ENCODE data around the gene ARHGEF4. TPM values are rescaled to one million over a fixed set of nuclear protein-coding genes. Genes with fewer than 3 reads are reported as not detected.

ARHGEF4 gene
- polyA plus RNA-seq, 1 donor (not counting 4 experiments of a cell fraction or from before 2014, with no cell fraction given) = 22.6 TPM

GRCh38 chr2:130839011-130839780, 2.5 kb downstream of the ARHGEF4 start:
- Histone ChIP-seq H3K27ac (ENCODE audit: control insufficient read depth, insufficient read depth, low read length) (no peak overlapping the region), H3K9me1 (ENCODE audit: control insufficient read depth, extremely low read depth, insufficient read depth, low read length) (no peaks in the 10 kb centered on the region), H3K9ac (ENCODE audit: control insufficient read depth, extremely low read depth, insufficient read depth, low read length) (no peak overlapping the region), H3K36me3 (ENCODE audit: control insufficient read depth in 2 of 2, extremely low read depth in 1 of 2, insufficient read depth in 2 of 2, low read length in 2 of 2) (peaks cover 0 to 8% of the 10 kb centered on the region in 2 experiments), H3K4me1 (ENCODE audit: control insufficient read depth, extremely low read depth, insufficient read depth, low read length) (peaks cover 15% of the 10 kb centered on the region), H3K79me2 (ENCODE audit: control insufficient read depth, insufficient read depth, low read length) (peaks cover 35% of the 10 kb centered on the region), H2AFZ (ENCODE audit: control insufficient read depth, low read length) (no peak overlapping the region), H4K20me1 (ENCODE audit: control insufficient read depth, extremely low read depth, insufficient read depth, low read length) (no peaks in the 10 kb centered on the region), H3K9me3 (ENCODE audit: control insufficient read depth, low read depth, low read length) (no peaks in the 10 kb centered on the region), H3K27me3 (ENCODE audit: control insufficient read depth, extremely low read depth, insufficient read depth, low read length) (no peaks in the 10 kb centered on the region), H3K4me2 (ENCODE audit: control insufficient read depth, extremely low read depth, insufficient read depth, low read depth, low read length) (no peak overlapping the region), H3K4me3 (ENCODE audit: control insufficient read depth in 2 of 3, extremely low read depth in 1 of 3, insufficient read depth in 2 of 3, low read depth in 1 of 3, low read length in 3 of 3) (no peak overlapping the region)
- DNase-seq (ENCODE audit: low read depth, low spot score) (no peak), FAIRE-seq (no peak)
- dilution Hi-C loops (cut with MboI; ENCODE audit: extremely low pct_ligation_motif_present, low sequenced_read_pairs) = no loop called here
- TF ChIP-seq EZH2 (IDR thresholded peaks at IDR 0.05; ENCODE audit: low read length) (no peak), CTCF (optimal IDR thresholded peaks at IDR 0.05 in 1 of 3, IDR thresholded peaks at IDR 0.05 in 1 of 3, conservative IDR thresholded peaks at IDR 0.05 in 1 of 3; ENCODE audit: extremely low read depth in 1 of 3, insufficient read depth in 2 of 3, low read length in 3 of 3) (no peak)

DNA sequence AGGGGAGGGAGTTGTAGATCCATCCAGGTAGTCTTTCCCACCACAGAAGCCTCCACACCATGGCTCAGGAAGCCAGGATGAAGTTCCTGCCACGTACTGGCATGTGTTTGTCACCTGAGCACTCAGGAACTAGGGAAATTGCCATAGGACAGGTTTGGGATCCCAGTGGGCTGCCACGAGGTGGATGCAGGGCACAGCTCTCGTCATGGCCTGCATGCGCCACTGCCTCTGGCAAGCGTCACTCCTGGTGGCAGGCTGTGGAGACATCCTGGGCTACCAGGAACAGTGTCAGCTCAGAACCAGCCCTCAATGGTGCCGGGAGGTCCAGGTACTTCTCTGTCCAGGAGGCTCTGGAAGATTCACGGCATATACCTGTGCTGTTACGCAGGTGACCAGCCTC, 3.8 kb downstream of the ARHGEF4 start:
- Histone ChIP-seq H3K27me3 (ENCODE audit: control insufficient read depth, extremely low read depth, insufficient read depth, low read length) (no peaks in the 10 kb centered on the region), H3K4me3 (ENCODE audit: control insufficient read depth in 2 of 3, extremely low read depth in 1 of 3, insufficient read depth in 2 of 3, low read depth in 1 of 3, low read length in 3 of 3) (no peak overlapping the region), H3K9me3 (ENCODE audit: control insufficient read depth, low read depth, low read length) (no peaks in the 10 kb centered on the region), H3K9ac (ENCODE audit: control insufficient read depth, extremely low read depth, insufficient read depth, low read length) (no peak overlapping the region), H3K36me3 (ENCODE audit: control insufficient read depth in 2 of 2, extremely low read depth in 1 of 2, insufficient read depth in 2 of 2, low read length in 2 of 2) (peaks cover 0 to 8% of the 10 kb centered on the region in 2 experiments), H3K9me1 (ENCODE audit: control insufficient read depth, extremely low read depth, insufficient read depth, low read length) (no peaks in the 10 kb centered on the region), H3K79me2 (ENCODE audit: control insufficient read depth, insufficient read depth, low read length) (peaks cover 37% of the 10 kb centered on the region), H3K4me1 (ENCODE audit: control insufficient read depth, extremely low read depth, insufficient read depth, low read length) (peaks cover 17% of the 10 kb centered on the region), H2AFZ (ENCODE audit: control insufficient read depth, low read length) (no peak overlapping the region), H3K27ac (ENCODE audit: control insufficient read depth, insufficient read depth, low read length) (no peak overlapping the region), H4K20me1 (ENCODE audit: control insufficient read depth, extremely low read depth, insufficient read depth, low read length) (no peaks in the 10 kb centered on the region), H3K4me2 (ENCODE audit: control insufficient read depth, extremely low read depth, insufficient read depth, low read depth, low read length) (no peak overlapping the region)
- DNase-seq (ENCODE audit: low read depth, low spot score) (no peak), FAIRE-seq (no peak)
- dilution Hi-C loops (cut with MboI; ENCODE audit: extremely low pct_ligation_motif_present, low sequenced_read_pairs) = no loop called here
- TF ChIP-seq CTCF (optimal IDR thresholded peaks at IDR 0.05 in 1 of 3, IDR thresholded peaks at IDR 0.05 in 1 of 3, conservative IDR thresholded peaks at IDR 0.05 in 1 of 3; ENCODE audit: extremely low read depth in 1 of 3, insufficient read depth in 2 of 3, low read length in 3 of 3) (no peak), EZH2 (IDR thresholded peaks at IDR 0.05; ENCODE audit: low read length) (no peak)

Data from keratinocyte (primary cell).